ENCODE data around the gene ACP2. TPM values are rescaled to one million over a fixed set of nuclear protein-coding genes. Genes with fewer than 3 reads are reported as not detected.

Gene ACP2
- total RNA-seq, 2 donors from 2014 or later, result 45.2 to 59.4 TPM

DNA sequence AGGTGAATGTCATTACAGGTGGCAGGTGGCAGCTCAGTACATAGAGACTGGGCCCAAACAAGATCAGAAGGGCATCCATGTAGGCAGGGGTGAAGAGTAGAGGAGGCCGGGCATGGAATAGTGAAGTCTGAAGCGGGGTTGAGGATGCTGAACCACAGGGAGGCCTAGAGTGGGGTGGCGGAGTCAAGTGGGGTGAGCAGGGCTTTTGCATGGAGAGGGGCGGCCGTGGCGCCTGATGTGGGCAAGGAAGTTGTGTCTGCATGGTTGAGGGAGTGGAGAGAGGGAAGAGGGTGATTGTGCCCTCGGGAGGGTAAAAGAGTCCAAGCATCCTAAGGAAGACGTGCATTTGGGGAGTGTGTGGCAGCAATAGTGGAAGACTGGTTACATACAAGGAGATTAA lies 19.5 kb downstream of the ACP2 start:
- H3K4me1 ChIP-seq, result no peaks in the 10 kb centered on the region
- no peak overlapping the region for H3K4me3 ChIP-seq
- H3K27ac ChIP-seq, result no peak overlapping the region
- TF ChIP-seq, protein P1, sequence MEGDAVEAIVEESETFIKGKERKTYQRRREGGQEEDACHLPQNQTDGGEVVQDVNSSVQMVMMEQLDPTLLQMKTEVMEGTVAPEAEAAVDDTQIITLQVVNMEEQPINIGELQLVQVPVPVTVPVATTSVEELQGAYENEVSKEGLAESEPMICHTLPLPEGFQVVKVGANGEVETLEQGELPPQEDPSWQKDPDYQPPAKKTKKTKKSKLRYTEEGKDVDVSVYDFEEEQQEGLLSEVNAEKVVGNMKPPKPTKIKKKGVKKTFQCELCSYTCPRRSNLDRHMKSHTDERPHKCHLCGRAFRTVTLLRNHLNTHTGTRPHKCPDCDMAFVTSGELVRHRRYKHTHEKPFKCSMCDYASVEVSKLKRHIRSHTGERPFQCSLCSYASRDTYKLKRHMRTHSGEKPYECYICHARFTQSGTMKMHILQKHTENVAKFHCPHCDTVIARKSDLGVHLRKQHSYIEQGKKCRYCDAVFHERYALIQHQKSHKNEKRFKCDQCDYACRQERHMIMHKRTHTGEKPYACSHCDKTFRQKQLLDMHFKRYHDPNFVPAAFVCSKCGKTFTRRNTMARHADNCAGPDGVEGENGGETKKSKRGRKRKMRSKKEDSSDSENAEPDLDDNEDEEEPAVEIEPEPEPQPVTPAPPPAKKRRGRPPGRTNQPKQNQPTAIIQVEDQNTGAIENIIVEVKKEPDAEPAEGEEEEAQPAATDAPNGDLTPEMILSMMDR (IDR thresholded peaks at IDR 0.05), result no peak
- peaks cover 11% of the 10 kb centered on the region for H3K36me3 ChIP-seq
- no peaks in the 10 kb centered on the region for H3K27me3 ChIP-seq
- no peak for DNase-seq (ENCODE audit: low spot score)
- H3K9me3 ChIP-seq, result no peaks in the 10 kb centered on the region

DNA sequence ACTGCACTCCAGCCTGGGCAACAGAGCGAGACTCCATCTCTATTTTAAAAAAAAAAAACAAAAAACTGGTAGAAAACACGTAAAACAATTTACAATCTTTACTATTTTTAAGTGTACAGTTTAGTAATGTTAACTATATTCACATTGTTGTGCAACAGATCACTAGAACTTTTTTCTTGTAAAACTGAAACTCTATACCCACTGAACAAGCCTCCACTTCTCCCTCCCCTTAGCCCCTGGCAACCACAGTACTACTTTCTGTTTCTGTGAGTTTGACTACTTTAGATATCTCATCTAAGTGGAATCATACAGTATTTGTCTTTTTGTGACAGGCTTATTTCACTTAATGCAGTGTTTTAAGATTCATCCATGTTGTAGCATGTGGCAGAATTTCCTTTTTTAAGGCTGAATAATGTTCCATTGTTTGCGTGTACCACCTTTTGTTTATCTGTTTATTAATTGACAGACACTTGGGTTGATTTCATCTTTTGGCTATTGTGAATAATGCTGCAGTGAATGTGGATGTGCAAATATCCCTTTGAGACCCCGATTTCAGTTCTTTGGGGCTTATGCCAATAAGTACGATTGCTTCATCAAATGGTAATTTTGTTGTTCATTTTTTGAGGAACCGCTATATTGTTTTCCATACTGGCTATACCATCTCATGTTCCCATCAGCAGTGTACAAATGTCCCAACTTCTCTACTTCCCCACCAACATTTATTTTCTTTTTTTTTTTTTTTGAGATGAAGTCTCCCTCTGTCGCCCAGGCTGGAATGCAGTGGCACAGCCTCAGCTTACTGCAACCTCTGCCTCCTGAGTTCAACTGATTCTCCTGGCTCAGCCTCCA lies 22.8 kb downstream of the ACP2 start:
- Histone ChIP-seq H3K9me3 (no peaks in the 10 kb centered on the region), H3K36me3 (peaks cover 18% of the 10 kb centered on the region), H3K4me3 (no peak overlapping the region), H3K27ac (no peak overlapping the region), H3K27me3 (no peaks in the 10 kb centered on the region), H3K4me1 (peaks cover 0 to 2% of the 10 kb centered on the region in 2 donors)
- DNase-seq (ENCODE audit: low spot score), result no peak
- TF ChIP-seq, protein P1 (IDR thresholded peaks at IDR 0.05), result no peak

DNA sequence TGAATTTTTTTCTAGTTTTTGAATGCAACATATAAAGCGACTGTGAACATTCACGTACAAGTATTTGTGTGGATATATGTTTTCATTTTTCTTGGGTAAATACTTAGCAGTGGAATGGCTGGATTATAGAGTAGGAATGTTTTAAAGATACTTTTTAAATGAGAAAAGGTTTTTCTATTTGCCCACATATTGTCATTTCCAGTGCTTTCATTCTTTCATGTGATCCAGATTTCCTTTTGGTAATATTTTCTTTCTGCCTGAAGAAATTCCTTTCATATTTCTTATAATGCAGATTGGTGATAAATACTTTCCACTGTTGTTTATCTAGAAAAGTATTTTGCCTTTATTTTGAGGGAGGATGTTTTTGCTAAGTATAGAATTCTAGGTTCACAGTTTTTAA lies 25.9 kb downstream of the ACP2 start:
- no peak for DNase-seq (ENCODE audit: low spot score)
- peaks cover 12% of the 10 kb centered on the region for H3K36me3 ChIP-seq

DNA sequence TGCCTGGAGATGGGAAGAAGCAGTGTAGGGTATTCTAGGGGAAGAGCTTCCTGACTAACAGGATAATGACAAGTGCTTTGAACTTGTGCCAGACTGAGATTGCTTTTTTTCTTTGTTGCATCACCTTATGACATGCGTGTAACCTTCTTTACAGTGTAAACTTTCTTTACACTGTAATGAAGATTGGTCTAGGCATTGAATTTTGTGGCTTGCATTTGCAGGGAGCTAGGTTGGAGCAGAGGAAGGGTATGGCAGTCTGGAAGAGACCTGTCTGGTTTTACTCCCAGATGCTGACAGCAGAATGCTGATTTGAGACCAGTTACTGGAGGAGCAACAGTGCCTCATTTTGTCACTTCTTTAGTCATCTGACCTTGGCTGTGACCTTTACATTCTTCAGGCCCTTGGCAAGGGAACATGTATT lies 28.2 kb downstream of the ACP2 start:
- DNase-seq (ENCODE audit: low spot score), result no peak
- Histone ChIP-seq H3K4me3 (no peak overlapping the region), H3K36me3 (peaks cover 7% of the 10 kb centered on the region), H3K9me3 (no peaks in the 10 kb centered on the region), H3K27ac (peak overlapping the region in 1 of 2 donors; percentile 18), H3K4me1 (peaks cover 0 to 28% of the 10 kb centered on the region in 2 donors), H3K27me3 (no peaks in the 10 kb centered on the region)
- TF ChIP-seq, protein P1 (IDR thresholded peaks at IDR 0.05), result no peak

More for the DNA sequence above, 25.9 kb downstream of the ACP2 start:
- H3K9me3 ChIP-seq, result no peaks in the 10 kb centered on the region
- H3K27me3 ChIP-seq, result no peaks in the 10 kb centered on the region
- H3K4me3 ChIP-seq, result no peak overlapping the region
- H3K27ac ChIP-seq, result no peak overlapping the region
- peaks cover 0 to 12% of the 10 kb centered on the region in 2 donors for H3K4me1 ChIP-seq
- TF ChIP-seq, protein P1 (IDR thresholded peaks at IDR 0.05), result no peak

DNA sequence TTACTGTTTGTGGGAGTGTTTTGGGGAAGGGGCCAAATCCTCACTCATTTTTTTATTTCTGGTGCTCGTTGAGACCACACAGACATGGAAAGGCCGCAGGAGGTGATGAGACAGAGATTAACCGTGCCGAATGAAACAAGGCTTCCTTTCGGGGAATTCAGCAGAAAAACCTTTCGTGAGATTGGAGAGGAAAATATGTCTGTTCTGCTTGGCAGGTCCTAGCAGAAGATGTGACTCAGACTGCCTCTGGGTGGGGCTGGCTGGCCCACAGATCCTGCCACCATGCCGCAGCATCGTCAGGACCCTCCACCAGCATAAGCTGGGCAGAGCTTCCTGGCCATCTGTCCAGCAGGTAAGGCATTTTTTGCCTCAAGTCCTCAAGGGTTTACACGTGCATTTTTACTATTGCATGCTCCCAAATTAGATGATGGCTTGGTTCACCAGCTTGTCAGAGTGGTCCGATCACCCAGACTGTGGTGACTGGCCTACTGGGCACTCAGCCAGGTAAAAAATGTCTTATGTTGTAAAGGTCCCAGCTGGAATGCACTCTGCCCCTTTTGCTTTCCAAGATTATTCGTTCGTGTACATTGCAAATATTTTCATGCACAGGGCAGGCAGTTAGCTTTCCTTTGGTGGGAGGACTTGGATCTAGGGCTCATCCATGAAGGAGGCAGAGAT lies 32.4 kb downstream of the ACP2 start:
- peak overlapping the region; percentile 91 to 97 for H3K27ac ChIP-seq
- H3K4me1 ChIP-seq, result peaks cover 0 to 30% of the 10 kb centered on the region in 2 donors
- no peaks in the 10 kb centered on the region for H3K36me3 ChIP-seq
- no peaks in the 10 kb centered on the region for H3K9me3 ChIP-seq
- peak overlapping the region; percentile 61 to 66 for H3K4me3 ChIP-seq
- TF ChIP-seq, protein P1 (IDR thresholded peaks at IDR 0.05), result peak in 1 of 2 donors; percentile 16
- peak; percentile 74 for DNase-seq (ENCODE audit: low spot score)
- H3K27me3 ChIP-seq, result no peaks in the 10 kb centered on the region

Data from right atrium auricular region (tissue), 2 donors.